ENCODE data around the gene PPIF.

Gene PPIF

GRCh38 chr10:79314761-79315601, 32.3 kb upstream of the PPIF start:
- no peak for DNase-seq

- DNase-seq = no peak
Observed at GRCh38 chr10:79315602-79315920, 31.7 kb upstream of the PPIF start.

- DNase-seq = no peak
Observed at GRCh38 chr10:79316671-79317431, 30.4 kb upstream of the PPIF start.

GRCh38 chr10:79318369-79318768, 28.9 kb upstream of the PPIF start:
- no peak for DNase-seq

- DNase-seq = no peak
Observed at GRCh38 chr10:79319115-79319771, 28.0 kb upstream of the PPIF start.

GRCh38 chr10:79320316-79320715, 27.0 kb upstream of the PPIF start:
- no peak for DNase-seq

GRCh38 chr10:79320820-79321493, 26.3 kb upstream of the PPIF start:
- no peak for DNase-seq

- DNase-seq = no peak
Observed at GRCh38 chr10:79321494-79321882, 25.8 kb upstream of the PPIF start.

- no peak for DNase-seq
Observed at GRCh38 chr10:79321951-79322350, 25.3 kb upstream of the PPIF start.

GRCh38 chr10:79322616-79323543, 24.4 kb upstream of the PPIF start:
- DNase-seq = no peak

- no peak for DNase-seq
Observed at GRCh38 chr10:79323602-79324001, 23.7 kb upstream of the PPIF start.

GRCh38 chr10:79324032-79324695, 23.1 kb upstream of the PPIF start:
- DNase-seq = no peak

GRCh38 chr10:79326361-79327089, 20.7 kb upstream of the PPIF start:
- DNase-seq = no peak

GRCh38 chr10:79327090-79327457, 20.2 kb upstream of the PPIF start:
- no peak for DNase-seq

GRCh38 chr10:79328147-79328701, 19.0 kb upstream of the PPIF start:
- DNase-seq = no peak

- DNase-seq = no peak
Observed at GRCh38 chr10:79328737-79329504, 18.3 kb upstream of the PPIF start.

- no peak for DNase-seq
Observed at GRCh38 chr10:79329529-79329928, 17.7 kb upstream of the PPIF start.

GRCh38 chr10:79331226-79331625, 16.0 kb upstream of the PPIF start:
- DNase-seq = no peak

- DNase-seq = no peak
Observed at GRCh38 chr10:79331709-79332108, 15.6 kb upstream of the PPIF start.

Data from COR-L47 (cell line).